HG03342 (cell line): ENCODE data around the gene LCN15.
"Not testable (repeated sequence)": the region's sequence is repeated elsewhere in the genome, so short reads cannot be mapped to it uniquely, and the experiment has no call there.

Experiments
- ATAC-seq: cut with Tn5 transposase; IDR thresholded peaks from one replicate; pipeline ENCODE4 v1.9.1; 2021; ENCODE audit warnings: mild to moderate bottlenecking, moderate library complexity; ENCODE audit not compliant: unreplicated experiment

The LCN15 gene

GRCh38 chr9:136756134-136756438 is 8.2 kb downstream of the LCN15 start:
- no peak for ATAC-seq

- ATAC-seq, result not testable (repeated sequence)
Measured at GRCh38 chr9:136755302-136756133, 8.8 kb downstream of the LCN15 start.

- ATAC-seq, result no peak
Measured at GRCh38 chr9:136754626-136755301, 9.6 kb downstream of the LCN15 start.

GRCh38 chr9:136754059-136754572 is 10.2 kb downstream of the LCN15 start:
- ATAC-seq, result no peak

- ATAC-seq, result no peak
Measured at GRCh38 chr9:136753371-136754058, 10.8 kb downstream of the LCN15 start.

- no peak for ATAC-seq
Measured at GRCh38 chr9:136751814-136752213, 12.5 kb downstream of the LCN15 start.

GRCh38 chr9:136751244-136751643 is 13.1 kb downstream of the LCN15 start:
- ATAC-seq, result no peak

GRCh38 chr9:136750526-136750925 is 13.8 kb downstream of the LCN15 start:
- no peak for ATAC-seq

GRCh38 chr9:136748666-136749611 is 15.4 kb downstream of the LCN15 start:
- no peak for ATAC-seq

- no peak for ATAC-seq
Measured at GRCh38 chr9:136748201-136748600, 16.1 kb downstream of the LCN15 start, which contains the start of gene LCN6. Gene LCN6, minus strand, starts transcription at chr9:136748525. Its CDS starts 42 bp downstream, at chr9:136748483.

GRCh38 chr9:136747161-136748060 is 16.9 kb downstream of the LCN15 start:
- no peak for ATAC-seq

GRCh38 chr9:136746621-136747020 is 17.7 kb downstream of the LCN15 start:
- ATAC-seq, result no peak

- ATAC-seq, result no peak
Measured at GRCh38 chr9:136746155-136746490, 18.2 kb downstream of the LCN15 start.

- no peak for ATAC-seq
Measured at GRCh38 chr9:136745389-136746154, 18.7 kb downstream of the LCN15 start.

- ATAC-seq, result no peak
Measured at GRCh38 chr9:136744773-136745172, 19.5 kb downstream of the LCN15 start.

GRCh38 chr9:136743639-136744211 is 20.6 kb downstream of the LCN15 start:
- ATAC-seq, result no peak

- no peak for ATAC-seq
Measured at GRCh38 chr9:136742591-136743391, 21.5 kb downstream of the LCN15 start, which contains the start of gene LCN10. Gene LCN10, minus strand, starts transcription at chr9:136742940. Its CDS starts 37 bp downstream, at chr9:136742903.
